SK-N-SH (cell line): ENCODE results near the gene BRI3. TPM values are rescaled to one million over a fixed set of nuclear protein-coding genes. Genes with fewer than 3 reads are reported as not detected.

Source experiments
- CTCF ChIA-PET: fragments of 300-600, 350-600 bp; formaldehyde crosslinking; extraction: SDS; loops from one replicate; lab custom pipeline; 2021; lab: Yijun Ruan, JAX
- POLR2A ChIA-PET: fragments of 350-600 bp; sonication (Branson Sonifier 250); formaldehyde crosslinking; extraction: SDS; loops from one replicate; lab custom pipeline; 2020; ENCODE audit warnings: antibody characterized with exemption, inconsistent platforms; lab: Yijun Ruan, JAX
- DNase-seq: peaks from one replicate; pipeline ENCODE4 v3.0.0; 2012
- H2AFZ ChIP-seq: fragments of 200-600 bp; sonication (generic); 2 replicates; pipeline ENCODE4 v1.8.1; 2016; ENCODE audit warnings: antibody characterized with exemption, mild to moderate bottlenecking, low read depth
- H3F3A ChIP-seq: fragments of 200-600 bp; sonication (generic); replicated peaks from 2 replicates; pipeline ENCODE3; 2016; ENCODE audit warnings: antibody characterized with exemption, mild to moderate bottlenecking; ENCODE audit not compliant: insufficient read depth
- H3K27ac ChIP-seq, 2 experiments: fragments of 200-500 bp in 1 of 2; fragments of 200-600 bp in 1 of 2; sonication (Bioruptor generic) in 1 of 2; sonication (generic), shearing (Covaris generic) in 1 of 2; 2 replicates each; pipeline versions ENCODE4 v1.5.1 to v1.6.1; 2014 to 2016; ENCODE audit warnings: low read depth in 2 of 2, inconsistent platforms in 1 of 2, low read length in 1 of 2, mild to moderate bottlenecking in 1 of 2, mixed read lengths in 1 of 2
- H3K27me3 ChIP-seq: fragments of 200-600 bp; sonication (generic), shearing (Covaris generic); 2 replicates; pipeline ENCODE4 v1.6.1; 2016; ENCODE audit warnings: mixed run types; ENCODE audit not compliant: insufficient read depth
- H3K36me3 ChIP-seq, 2 experiments: fragments of 200-500 bp in 1 of 2; fragments of 200-600 bp in 1 of 2; sonication (Bioruptor generic) in 1 of 2; sonication (generic) in 1 of 2; replicated peaks in 1 of 2; 2 replicates each; pipeline versions ENCODE3 to v1.5.1; 2014 to 2016; ENCODE audit warnings: low read length in 1 of 2, mild to moderate bottlenecking in 1 of 2; ENCODE audit not compliant: insufficient read depth in 2 of 2, control insufficient read depth in 1 of 2
- H3K4me1 ChIP-seq, 2 experiments: fragments of 200-500 bp in 1 of 2; fragments of 200-600 bp in 1 of 2; sonication (Bioruptor generic) in 1 of 2; sonication (generic), shearing (Covaris generic) in 1 of 2; 2 replicates each; pipeline versions ENCODE4 v1.5.1 to v1.6.1; 2014 to 2016; ENCODE audit warnings: low read depth in 1 of 2, low read length in 1 of 2, mixed run types in 1 of 2; ENCODE audit not compliant: insufficient read depth in 2 of 2, control insufficient read depth in 1 of 2
- H3K4me2 ChIP-seq: fragments of 200-600 bp; sonication (generic), shearing (Covaris generic); 2 replicates; pipeline ENCODE4 v1.6.1; 2017; ENCODE audit warnings: mixed run types
- H3K4me3 ChIP-seq, 2 experiments: fragments of 200-500 bp in 1 of 2; fragments of 200-600 bp in 1 of 2; sonication (Bioruptor generic) in 1 of 2; sonication (generic), shearing (Covaris generic) in 1 of 2; 2 replicates each; pipeline versions ENCODE4 v1.5.1 to v1.8.1; 2014 to 2016; ENCODE audit warnings: low read depth in 2 of 2, inconsistent platforms in 1 of 2, low read length in 1 of 2, mild to moderate bottlenecking in 1 of 2, mixed read lengths in 1 of 2, moderate library complexity in 1 of 2
- H3K79me2 ChIP-seq: fragments of 200-600 bp; sonication (generic); 2 replicates; pipeline ENCODE4 v1.8.1; 2017; ENCODE audit warnings: mild to moderate bottlenecking; ENCODE audit not compliant: insufficient read depth
- H3K9ac ChIP-seq: fragments of 200-600 bp; sonication (generic); 2 replicates; pipeline ENCODE4 v1.6.1; 2017; ENCODE audit warnings: mixed run types
- H3K9me2 ChIP-seq: fragments of 200-600 bp; sonication (generic); 2 replicates; pipeline ENCODE4 v1.6.1; 2017; ENCODE audit warnings: mixed run types
- H3K9me3 ChIP-seq: fragments of 200-600 bp; sonication (generic); 2 replicates; pipeline ENCODE4 v1.6.1; 2017; ENCODE audit warnings: mixed run types, mild to moderate bottlenecking, moderate library complexity
- H4K20me1 ChIP-seq: fragments of 200-600 bp; sonication (generic); 2 replicates; pipeline ENCODE4 v1.6.1; 2017; ENCODE audit warnings: mild to moderate bottlenecking, mixed run types; ENCODE audit not compliant: insufficient read depth
- CHD2 ChIP-seq: fragments of 150-350 bp; IDR thresholded peaks from 2 replicates; pipeline ENCODE4 v1.6.1; 2018; ENCODE audit warnings: low read length; ENCODE audit not compliant: partially characterized antibody
- ELF1 ChIP-seq: IDR thresholded peaks from 2 replicates; pipeline ENCODE4 v1.4.0; 2012
- EZH2phosphoT487 ChIP-seq: fragments of 200-600 bp; sonication (generic); IDR thresholded peaks from 2 replicates; pipeline ENCODE4 v1.6.1; 2017; ENCODE audit warnings: low read depth, mixed run types, mild to moderate bottlenecking, antibody characterized with exemption, moderate library complexity, borderline replicate concordance
- FOSL2 ChIP-seq: IDR thresholded peaks from 2 replicates; pipeline ENCODE4 v1.4.0; 2012; ENCODE audit warnings: low read depth, mild to moderate bottlenecking, moderate library complexity, borderline replicate concordance
- FOXM1 ChIP-seq: IDR thresholded peaks from 2 replicates; pipeline ENCODE4 v1.4.0; 2012; ENCODE audit warnings: low read depth, mild to moderate bottlenecking
- JUND ChIP-seq: IDR thresholded peaks from 2 replicates; pipeline ENCODE4 v1.4.0; 2012
- MEF2A ChIP-seq: IDR thresholded peaks from 2 replicates; pipeline ENCODE4 v1.4.0; 2012; ENCODE audit warnings: low read depth, borderline replicate concordance
- NFIC ChIP-seq: IDR thresholded peaks from 2 replicates; pipeline ENCODE4 v1.4.0; 2012; ENCODE audit warnings: borderline replicate concordance
- NRF1 ChIP-seq: IDR thresholded peaks from 2 replicates; pipeline ENCODE4 v1.6.1; 2012; ENCODE audit warnings: low read depth, mild to moderate bottlenecking, low read length
- RAD21 ChIP-seq: IDR thresholded peaks from 2 replicates; pipeline ENCODE4 v1.6.1; 2012; ENCODE audit warnings: mild to moderate bottlenecking, low read length
- RFX5 ChIP-seq: IDR thresholded peaks from 2 replicates; pipeline ENCODE4 v1.6.1; 2012; ENCODE audit warnings: mild to moderate bottlenecking, improper control_type of control experiment, low read length
- RXRA ChIP-seq: IDR thresholded peaks from 2 replicates; pipeline ENCODE4 v1.4.0; 2012; ENCODE audit warnings: low read depth, mild to moderate bottlenecking, borderline replicate concordance
- SIN3A ChIP-seq: IDR thresholded peaks from 2 replicates; pipeline ENCODE4 v1.6.1; 2012; ENCODE audit warnings: low read depth, mild to moderate bottlenecking, low read length, moderate library complexity, borderline replicate concordance
- SMC3 ChIP-seq: IDR thresholded peaks from 2 replicates; pipeline ENCODE4 v1.6.1; 2012; ENCODE audit warnings: low read depth, low read length, improper control_type of control experiment
- TCF12 ChIP-seq: IDR thresholded peaks from 2 replicates; pipeline ENCODE4 v1.4.0; 2012
- TEAD4 ChIP-seq: IDR thresholded peaks from 2 replicates; pipeline ENCODE4 v1.4.0; 2012; ENCODE audit warnings: mild to moderate bottlenecking, borderline replicate concordance; ENCODE audit not compliant: insufficient read depth
- YY1 ChIP-seq: IDR thresholded peaks from 2 replicates; pipeline ENCODE4 v1.4.0; 2012; ENCODE audit warnings: low read depth, mild to moderate bottlenecking
- WGBS: methylation state at CpG from one replicate; pipeline ENCODE4 v1.1.6; 2017; ENCODE audit warnings: low lambda C conversion rate; 5-methylcytosine and 5-hydroxymethylcytosine counted together
- polyA plus RNA-seq, 3 experiments: library from polyadenylated mRNA; depleted of rRNA; stranded (reverse); fragments of >200 nt; gene quantifications; 2 replicates each; pipeline ENCODE4 v1.2.3, GENCODE V29; 2012
- TF ChIP-seq, protein P1 (sequence below): IDR thresholded peaks from 2 replicates; pipeline ENCODE4; 2012
- TF ChIP-seq, protein P2 (sequence below): fragments of 150-350 bp; IDR thresholded peaks from 2 replicates; pipeline ENCODE4 v1.6.1; 2016; ENCODE audit warnings: mild to moderate bottlenecking, low read depth, low read length

The BRI3 gene
- polyA plus RNA-seq, 1 of the 3 experiments (the other 2 are of a cell fraction), result 128 TPM

DNA sequence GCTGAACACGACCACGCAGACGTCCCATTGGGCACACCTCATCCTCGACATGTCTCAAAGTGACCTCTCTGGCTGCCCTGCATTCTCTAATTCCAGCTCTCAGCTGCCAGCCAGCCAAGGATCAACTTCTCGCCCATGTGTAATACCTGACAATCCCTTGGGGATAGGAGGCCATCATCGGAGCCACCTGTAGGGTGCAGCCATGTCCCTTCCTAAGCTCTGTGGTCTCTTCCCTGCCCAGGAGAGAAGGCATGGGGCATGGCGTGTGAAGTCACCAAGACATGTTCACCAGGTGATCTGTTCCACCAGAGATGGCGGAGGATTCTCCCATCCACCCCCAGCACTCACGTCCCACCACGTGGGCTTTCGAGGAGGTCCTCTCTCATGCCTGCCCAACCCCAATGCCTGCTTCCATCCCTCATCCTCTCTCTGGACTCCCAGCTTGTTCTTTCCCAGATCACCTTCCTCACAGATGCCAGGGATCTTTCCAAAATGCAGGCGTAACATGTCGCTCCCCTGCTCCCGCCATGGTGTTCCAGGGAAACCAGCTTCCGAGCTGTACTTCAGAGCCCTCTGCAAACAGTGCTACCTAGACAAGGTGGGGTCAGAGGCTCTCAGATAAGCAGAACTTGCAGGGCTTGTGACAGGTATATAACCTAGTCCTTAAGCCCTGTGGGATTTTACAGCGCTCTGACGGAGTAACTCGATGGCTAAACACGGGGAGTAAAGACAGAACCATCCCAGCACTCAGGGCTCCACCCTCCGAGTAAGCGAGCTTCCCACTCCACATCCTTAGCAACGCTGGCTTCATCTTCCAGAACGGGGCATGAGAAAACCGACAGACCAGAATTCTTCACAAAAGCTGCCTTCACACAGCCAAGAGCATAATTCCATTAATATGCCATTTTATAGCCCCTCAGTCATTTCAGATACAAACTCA is 41.1 kb downstream of the BRI3 start:
- Histone ChIP-seq H3K4me2 (no peak overlapping the region), H3K9me3 (no peaks in the 10 kb centered on the region), H3F3A (no peaks in the 10 kb centered on the region), H3K9me2 (no peaks in the 10 kb centered on the region), H3K9ac (no peak overlapping the region), H3K27ac (no peak overlapping the region), H3K36me3 (no peaks in the 10 kb centered on the region), H3K79me2 (no peaks in the 10 kb centered on the region), H3K4me3 (no peak overlapping the region), H2AFZ (no peak overlapping the region), H4K20me1 (no peaks in the 10 kb centered on the region), H3K27me3 (no peaks in the 10 kb centered on the region), H3K4me1 (no peaks in the 10 kb centered on the region; a peak in 1 of 4 replicates)
- ChIA-PET CTCF (interaction anchor here (0.7 to 1.7 kb wide), 4 partner anchors 10 to 80 kb away, joined by 3 to 4 read pairs (median 3); no protein-coding TSS in a partner anchor), POLR2A (no interaction called here)
- DNase-seq, result no peak
- WGBS, result 86% methylated on average over 23 of the region's 24 CpGs
- TF ChIP-seq JUND (no peak), SMC3 (no peak), TCF12 (no peak), TEAD4 (no peak), RFX5 (no peak), CHD2 (no peak), EZH2phosphoT487 (no peak), RXRA (no peak), NFIC (no peak), FOSL2 (no peak), FOXM1 (no peak), YY1 (no peak), MEF2A (no peak), NRF1 (no peak), RAD21 (no peak), SIN3A (no peak), ELF1 (no peak)
- TF ChIP-seq, protein P1, sequence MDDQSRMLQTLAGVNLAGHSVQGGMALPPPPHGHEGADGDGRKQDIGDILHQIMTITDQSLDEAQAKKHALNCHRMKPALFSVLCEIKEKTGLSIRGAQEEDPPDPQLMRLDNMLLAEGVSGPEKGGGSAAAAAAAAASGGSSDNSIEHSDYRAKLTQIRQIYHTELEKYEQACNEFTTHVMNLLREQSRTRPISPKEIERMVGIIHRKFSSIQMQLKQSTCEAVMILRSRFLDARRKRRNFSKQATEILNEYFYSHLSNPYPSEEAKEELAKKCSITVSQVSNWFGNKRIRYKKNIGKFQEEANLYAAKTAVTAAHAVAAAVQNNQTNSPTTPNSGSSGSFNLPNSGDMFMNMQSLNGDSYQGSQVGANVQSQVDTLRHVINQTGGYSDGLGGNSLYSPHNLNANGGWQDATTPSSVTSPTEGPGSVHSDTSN, result no peak
- TF ChIP-seq, protein P2, sequence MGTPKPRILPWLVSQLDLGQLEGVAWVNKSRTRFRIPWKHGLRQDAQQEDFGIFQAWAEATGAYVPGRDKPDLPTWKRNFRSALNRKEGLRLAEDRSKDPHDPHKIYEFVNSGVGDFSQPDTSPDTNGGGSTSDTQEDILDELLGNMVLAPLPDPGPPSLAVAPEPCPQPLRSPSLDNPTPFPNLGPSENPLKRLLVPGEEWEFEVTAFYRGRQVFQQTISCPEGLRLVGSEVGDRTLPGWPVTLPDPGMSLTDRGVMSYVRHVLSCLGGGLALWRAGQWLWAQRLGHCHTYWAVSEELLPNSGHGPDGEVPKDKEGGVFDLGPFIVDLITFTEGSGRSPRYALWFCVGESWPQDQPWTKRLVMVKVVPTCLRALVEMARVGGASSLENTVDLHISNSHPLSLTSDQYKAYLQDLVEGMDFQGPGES, result no peak
